ENCODE measurements around the gene GFAP. TPM values are rescaled to one million over a fixed set of nuclear protein-coding genes. Genes with fewer than 3 reads are reported as not detected.

GFAP gene
- total RNA-seq, 3 donors from 2014 or later (not counting 1 experiment from before 2014, with no cell fraction given): not detected

- 26% methylated on average over 10 of the region's 10 CpGs for WGBS (ENCODE audit: insufficient coverage)
- ATAC-seq (peak in 2 of 3 donors; percentile 73 to 84), DNase-seq (peak in 1 of 2 donors; percentile 47)
- Histone ChIP-seq H3K9me3 (ENCODE audit: control insufficient read depth, insufficient read depth, low read length) (no peaks in the 10 kb centered on the region), H3K4me3 (ENCODE audit: low read length) (no peak overlapping the region), H3K27me3 (ENCODE audit: control insufficient read depth, insufficient read depth, low read length) (no peaks in the 10 kb centered on the region), H3K36me3 (ENCODE audit: control insufficient read depth, insufficient read depth, low read length) (peaks cover 48% of the 10 kb centered on the region), H3K27ac (ENCODE audit: low read length) (peak overlapping the region; percentile 21), H3K4me1 (ENCODE audit: control insufficient read depth, insufficient read depth, low read length) (peaks cover 23% of the 10 kb centered on the region)
- intact Hi-C loops (cut with micrococcal nuclease): no loop called here
- H3K27me3 Mint-ChIP-seq (ENCODE audit: low read depth in 2 of 2): no peaks in the 10 kb centered on the region
- no peak overlapping the region for H3K27ac Mint-ChIP-seq
- TF ChIP-seq, protein P1, sequence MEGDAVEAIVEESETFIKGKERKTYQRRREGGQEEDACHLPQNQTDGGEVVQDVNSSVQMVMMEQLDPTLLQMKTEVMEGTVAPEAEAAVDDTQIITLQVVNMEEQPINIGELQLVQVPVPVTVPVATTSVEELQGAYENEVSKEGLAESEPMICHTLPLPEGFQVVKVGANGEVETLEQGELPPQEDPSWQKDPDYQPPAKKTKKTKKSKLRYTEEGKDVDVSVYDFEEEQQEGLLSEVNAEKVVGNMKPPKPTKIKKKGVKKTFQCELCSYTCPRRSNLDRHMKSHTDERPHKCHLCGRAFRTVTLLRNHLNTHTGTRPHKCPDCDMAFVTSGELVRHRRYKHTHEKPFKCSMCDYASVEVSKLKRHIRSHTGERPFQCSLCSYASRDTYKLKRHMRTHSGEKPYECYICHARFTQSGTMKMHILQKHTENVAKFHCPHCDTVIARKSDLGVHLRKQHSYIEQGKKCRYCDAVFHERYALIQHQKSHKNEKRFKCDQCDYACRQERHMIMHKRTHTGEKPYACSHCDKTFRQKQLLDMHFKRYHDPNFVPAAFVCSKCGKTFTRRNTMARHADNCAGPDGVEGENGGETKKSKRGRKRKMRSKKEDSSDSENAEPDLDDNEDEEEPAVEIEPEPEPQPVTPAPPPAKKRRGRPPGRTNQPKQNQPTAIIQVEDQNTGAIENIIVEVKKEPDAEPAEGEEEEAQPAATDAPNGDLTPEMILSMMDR (IDR thresholded peaks at IDR 0.05): no peak
- no peaks in the 10 kb centered on the region for H3K9me3 Mint-ChIP-seq
- H3K36me3 Mint-ChIP-seq: peaks cover 14% of the 10 kb centered on the region
- H3K4me3 Mint-ChIP-seq: no peak overlapping the region
- peaks cover 0 to 5% of the 10 kb centered on the region in 2 donors for H3K4me1 Mint-ChIP-seq
These were observed 27.0 kb downstream of the GFAP start for GRCh38 chr17:44887971-44888954.

GRCh38 chr17:44887016-44887415 lies 28.3 kb downstream of the GFAP start:
- Histone ChIP-seq H3K4me1 (ENCODE audit: control insufficient read depth, insufficient read depth, low read length) (peaks cover 23% of the 10 kb centered on the region), H3K9me3 (ENCODE audit: control insufficient read depth, insufficient read depth, low read length) (no peaks in the 10 kb centered on the region), H3K27me3 (ENCODE audit: control insufficient read depth, insufficient read depth, low read length) (no peaks in the 10 kb centered on the region), H3K27ac (ENCODE audit: low read length) (no peak overlapping the region), H3K36me3 (ENCODE audit: control insufficient read depth, insufficient read depth, low read length) (peaks cover 51% of the 10 kb centered on the region), H3K4me3 (ENCODE audit: low read length) (no peak overlapping the region)
- H3K4me3 Mint-ChIP-seq: no peak overlapping the region
- intact Hi-C loops (cut with micrococcal nuclease): no loop called here
- H3K36me3 Mint-ChIP-seq: peaks cover 25% of the 10 kb centered on the region
- no peak for DNase-seq
- 100% methylated on average over 1 of the region's 1 CpG for WGBS (ENCODE audit: insufficient coverage)
- H3K4me1 Mint-ChIP-seq: peaks cover 5 to 6% of the 10 kb centered on the region in 2 donors
- no peaks in the 10 kb centered on the region for H3K27me3 Mint-ChIP-seq (ENCODE audit: low read depth in 2 of 2)
- TF ChIP-seq, protein P1 (IDR thresholded peaks at IDR 0.05): no peak
- no peak overlapping the region for H3K27ac Mint-ChIP-seq
- H3K9me3 Mint-ChIP-seq: no peaks in the 10 kb centered on the region
- no peak for ATAC-seq

GRCh38 chr17:44884941-44885340 lies 30.4 kb downstream of the GFAP start:
- H3K27ac ChIP-seq (ENCODE audit: low read length): no peak overlapping the region
- no peaks in the 10 kb centered on the region for H3K27me3 ChIP-seq (ENCODE audit: control insufficient read depth, insufficient read depth, low read length)
- intact Hi-C loops (cut with micrococcal nuclease): no loop called here
- no peaks in the 10 kb centered on the region for H3K9me3 ChIP-seq (ENCODE audit: control insufficient read depth, insufficient read depth, low read length)
- no peak overlapping the region for H3K4me3 ChIP-seq (ENCODE audit: low read length)
- WGBS (ENCODE audit: insufficient coverage): 94% methylated on average over 1 of the region's 2 CpGs
- TF ChIP-seq, protein P1 (IDR thresholded peaks at IDR 0.05): no peak
- peaks cover 66% of the 10 kb centered on the region for H3K36me3 ChIP-seq (ENCODE audit: control insufficient read depth, insufficient read depth, low read length)
- H3K4me3 Mint-ChIP-seq: no peak overlapping the region
- no peak for ATAC-seq
- peaks cover 0 to 6% of the 10 kb centered on the region in 2 donors for H3K4me1 Mint-ChIP-seq
- H3K4me1 ChIP-seq (ENCODE audit: control insufficient read depth, insufficient read depth, low read length): peaks cover 23% of the 10 kb centered on the region
- H3K9me3 Mint-ChIP-seq: no peaks in the 10 kb centered on the region
- H3K36me3 Mint-ChIP-seq: peaks cover 32% of the 10 kb centered on the region
- H3K27ac Mint-ChIP-seq: no peak overlapping the region
- no peaks in the 10 kb centered on the region for H3K27me3 Mint-ChIP-seq (ENCODE audit: low read depth in 2 of 2)
- DNase-seq: no peak
